ENCODE data around the gene ERFL.

DNA sequence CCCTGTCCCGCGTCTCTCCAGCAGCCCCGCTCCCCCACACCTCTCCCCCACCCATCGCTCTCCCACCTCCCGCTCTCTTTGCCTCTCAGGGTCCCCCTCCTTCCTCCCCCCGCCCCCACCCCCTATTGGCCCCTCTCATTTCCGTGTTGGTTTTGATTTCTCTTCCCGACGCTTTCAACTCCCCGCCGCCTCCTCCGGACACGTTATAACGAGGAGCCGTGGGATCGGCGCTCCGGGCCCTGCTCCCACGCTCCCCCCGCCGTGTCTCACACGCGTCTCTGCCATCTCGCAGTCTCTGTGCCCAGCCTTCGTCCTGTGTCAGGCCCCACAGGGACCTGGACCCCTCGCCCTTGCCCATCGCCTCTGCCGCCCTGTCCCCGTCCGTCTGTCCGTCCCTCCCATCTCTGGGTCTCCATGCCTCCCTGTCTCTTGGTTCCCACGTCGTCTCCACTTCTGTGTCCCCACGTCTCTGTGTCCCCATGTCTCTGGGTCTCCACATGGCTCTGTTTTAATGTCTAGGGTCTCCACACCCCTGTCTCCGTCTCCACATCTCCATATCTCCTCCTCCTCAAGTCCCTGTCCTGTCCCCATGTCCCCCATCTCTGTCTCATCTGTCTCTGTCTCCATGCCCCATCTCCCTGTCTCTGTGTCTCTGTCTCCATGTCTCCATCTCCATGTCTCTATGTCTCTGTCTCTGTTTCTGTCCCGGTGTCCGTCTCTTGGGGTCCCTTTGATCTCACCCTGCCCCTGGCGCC, 13.1 kb downstream of the ERFL start:
- TF ChIP-seq, protein P1, sequence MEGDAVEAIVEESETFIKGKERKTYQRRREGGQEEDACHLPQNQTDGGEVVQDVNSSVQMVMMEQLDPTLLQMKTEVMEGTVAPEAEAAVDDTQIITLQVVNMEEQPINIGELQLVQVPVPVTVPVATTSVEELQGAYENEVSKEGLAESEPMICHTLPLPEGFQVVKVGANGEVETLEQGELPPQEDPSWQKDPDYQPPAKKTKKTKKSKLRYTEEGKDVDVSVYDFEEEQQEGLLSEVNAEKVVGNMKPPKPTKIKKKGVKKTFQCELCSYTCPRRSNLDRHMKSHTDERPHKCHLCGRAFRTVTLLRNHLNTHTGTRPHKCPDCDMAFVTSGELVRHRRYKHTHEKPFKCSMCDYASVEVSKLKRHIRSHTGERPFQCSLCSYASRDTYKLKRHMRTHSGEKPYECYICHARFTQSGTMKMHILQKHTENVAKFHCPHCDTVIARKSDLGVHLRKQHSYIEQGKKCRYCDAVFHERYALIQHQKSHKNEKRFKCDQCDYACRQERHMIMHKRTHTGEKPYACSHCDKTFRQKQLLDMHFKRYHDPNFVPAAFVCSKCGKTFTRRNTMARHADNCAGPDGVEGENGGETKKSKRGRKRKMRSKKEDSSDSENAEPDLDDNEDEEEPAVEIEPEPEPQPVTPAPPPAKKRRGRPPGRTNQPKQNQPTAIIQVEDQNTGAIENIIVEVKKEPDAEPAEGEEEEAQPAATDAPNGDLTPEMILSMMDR (tag by site-specific recombination; IDR thresholded peaks at IDR 0.05): no peak
- no peak for TF ChIP-seq RBAK (tag by site-specific recombination; IDR thresholded peaks at IDR 0.05)
- no peak for TF ChIP-seq ZNF24 (tag by site-specific recombination; IDR thresholded peaks at IDR 0.05)
